Activated CD8-positive, alpha-beta memory T cell treated with anti-CD3 and anti-CD28 coated beads, Interleukin-2, amount 50 U/mL, for 24 hours (primary cell): ENCODE results near the gene XRCC3.
"Not testable (repeated sequence)": the region's sequence is repeated elsewhere in the genome, so short reads cannot be mapped to it uniquely, and the experiment has no call there.

ENCODE experiments used
- DNase-seq: peaks from one replicate; pipeline ENCODE4 v3.0.0-alpha.2; 2020; ENCODE audit errors: extremely low read depth

Gene XRCC3

GRCh38 chr14:103667671-103668070, 47.6 kb downstream of the XRCC3 start:
- no peak for DNase-seq

- DNase-seq, result no peak
Observed at GRCh38 chr14:103663506-103663905, 51.7 kb downstream of the XRCC3 start.

- DNase-seq, result no peak
Observed at GRCh38 chr14:103662591-103662990, 52.7 kb downstream of the XRCC3 start.

GRCh38 chr14:103662029-103662428, 53.2 kb downstream of the XRCC3 start:
- DNase-seq, result no peak

GRCh38 chr14:103659631-103660030, 55.6 kb downstream of the XRCC3 start:
- DNase-seq, result no peak

GRCh38 chr14:103657471-103657870, 57.8 kb downstream of the XRCC3 start:
- DNase-seq, result no peak

- DNase-seq, result no peak
Observed at GRCh38 chr14:103656756-103657133, 58.5 kb downstream of the XRCC3 start.

GRCh38 chr14:103656031-103656755, 59.1 kb downstream of the XRCC3 start:
- no peak for DNase-seq

- DNase-seq, result no peak
Observed at GRCh38 chr14:103654619-103655018, 60.6 kb downstream of the XRCC3 start.

GRCh38 chr14:103653805-103654204, 61.4 kb downstream of the XRCC3 start:
- no peak for DNase-seq

GRCh38 chr14:103653336-103653735, 61.9 kb downstream of the XRCC3 start:
- DNase-seq, result not testable (repeated sequence)

- no peak for DNase-seq
Observed at GRCh38 chr14:103652806-103653205, 62.4 kb downstream of the XRCC3 start.

- no peak for DNase-seq
Observed at GRCh38 chr14:103651585-103651984, 63.7 kb downstream of the XRCC3 start.

- no peak for DNase-seq
Observed at GRCh38 chr14:103650213-103650612, 65.0 kb downstream of the XRCC3 start.

- DNase-seq, result no peak
Observed at GRCh38 chr14:103649001-103649400, 66.2 kb downstream of the XRCC3 start.
